AG04449 (cell line): ENCODE data around the gene COMMD1.
"Not testable (repeated sequence)": the region's sequence is repeated elsewhere in the genome, so short reads cannot be mapped to it uniquely, and the experiment has no call there.

Experiments used
- CTCF ChIA-PET: fragments of 350-600 bp; formaldehyde crosslinking; extraction: SDS; loops from one replicate; lab custom pipeline; 2021; ENCODE audit warnings: antibody characterized with exemption; lab: Yijun Ruan, JAX
- POLR2A ChIA-PET: fragments of 400-600, 350-600 bp; formaldehyde crosslinking; extraction: SDS; loops from one replicate; lab custom pipeline; 2020; ENCODE audit warnings: antibody characterized with exemption, inconsistent platforms; lab: Yijun Ruan, JAX
- DNase-seq: peaks from one replicate; pipeline ENCODE4 v3.0.0-alpha.2; 2010; ENCODE audit warnings: low read depth, low spot score
- H3K4me3 ChIP-seq: 2 replicates; pipeline ENCODE4 v1.5.1; 2011; ENCODE audit warnings: low read depth, mild to moderate bottlenecking, control low read depth, low read length
- TF ChIP-seq, protein P1 (sequence below): IDR thresholded peaks from one replicate; pipeline ENCODE4 v1.5.1; 2011; ENCODE audit warnings: mild to moderate bottlenecking, moderate library complexity, low read length, control low read depth, inconsistent platforms; ENCODE audit not compliant: insufficient read depth; ENCODE audit errors: missing control alignments

Gene COMMD1

DNA sequence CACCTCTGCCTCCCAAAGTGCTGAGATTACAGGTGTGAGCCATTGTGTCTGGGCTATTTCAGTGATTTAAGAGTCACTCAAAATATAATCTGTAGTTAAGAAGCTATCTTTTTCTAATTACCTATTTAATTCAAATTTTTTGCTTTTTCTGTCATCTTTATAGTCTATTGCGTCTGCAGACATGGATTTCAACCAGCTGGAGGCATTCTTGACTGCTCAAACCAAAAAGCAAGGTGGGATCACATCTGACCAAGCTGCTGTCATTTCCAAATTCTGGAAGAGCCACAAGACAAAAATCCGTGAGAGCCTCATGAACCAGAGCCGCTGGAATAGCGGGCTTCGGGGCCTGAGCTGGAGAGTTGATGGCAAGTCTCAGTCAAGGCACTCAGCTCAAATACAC lies 95.1 kb downstream of the COMMD1 start:
- TF ChIP-seq, protein P1, sequence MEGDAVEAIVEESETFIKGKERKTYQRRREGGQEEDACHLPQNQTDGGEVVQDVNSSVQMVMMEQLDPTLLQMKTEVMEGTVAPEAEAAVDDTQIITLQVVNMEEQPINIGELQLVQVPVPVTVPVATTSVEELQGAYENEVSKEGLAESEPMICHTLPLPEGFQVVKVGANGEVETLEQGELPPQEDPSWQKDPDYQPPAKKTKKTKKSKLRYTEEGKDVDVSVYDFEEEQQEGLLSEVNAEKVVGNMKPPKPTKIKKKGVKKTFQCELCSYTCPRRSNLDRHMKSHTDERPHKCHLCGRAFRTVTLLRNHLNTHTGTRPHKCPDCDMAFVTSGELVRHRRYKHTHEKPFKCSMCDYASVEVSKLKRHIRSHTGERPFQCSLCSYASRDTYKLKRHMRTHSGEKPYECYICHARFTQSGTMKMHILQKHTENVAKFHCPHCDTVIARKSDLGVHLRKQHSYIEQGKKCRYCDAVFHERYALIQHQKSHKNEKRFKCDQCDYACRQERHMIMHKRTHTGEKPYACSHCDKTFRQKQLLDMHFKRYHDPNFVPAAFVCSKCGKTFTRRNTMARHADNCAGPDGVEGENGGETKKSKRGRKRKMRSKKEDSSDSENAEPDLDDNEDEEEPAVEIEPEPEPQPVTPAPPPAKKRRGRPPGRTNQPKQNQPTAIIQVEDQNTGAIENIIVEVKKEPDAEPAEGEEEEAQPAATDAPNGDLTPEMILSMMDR: no peak
- ChIA-PET CTCF (interaction anchor here (0.6 to 2.6 kb wide), 6 partner anchors 11 to 775 kb away, joined by 3 to 11 read pairs (median 3); no protein-coding TSS in a partner anchor), POLR2A (no interaction called here)
- H3K4me3 ChIP-seq: no peak overlapping the region
- no peak for DNase-seq

GRCh38 chr2:62001431-62001830 lies 96.0 kb downstream of the COMMD1 start:
- no peak for DNase-seq
- TF ChIP-seq, protein P1: no peak
- ChIA-PET POLR2A (no interaction called here), CTCF (interaction anchor here (1.1 to 2.6 kb wide), 3 partner anchors 11 to 410 kb away, joined by 3 to 11 read pairs (median 9); no protein-coding TSS in a partner anchor)
- no peak overlapping the region for H3K4me3 ChIP-seq

- H3K4me3 ChIP-seq, POLR2A ChIA-PET, CTCF ChIA-PET, DNase-seq: not testable (repeated sequence)
Observed at GRCh38 chr2:62004428-62004827, 99.0 kb downstream of the COMMD1 start.

GRCh38 chr2:62007555-62007954 lies 102.1 kb downstream of the COMMD1 start:
- H3K4me3 ChIP-seq: no peak overlapping the region
- TF ChIP-seq, protein P1: no peak
- ChIA-PET POLR2A (interaction anchor here (0.5 kb wide), 1 partner anchor 23 kb away, joined by 3 read pairs; no protein-coding TSS in a partner anchor), CTCF (interaction anchor here (0.7 to 1.5 kb wide), 2 partner anchors 13 to 28 kb away, joined by 3 to 7 read pairs; no protein-coding TSS in a partner anchor)
- DNase-seq: no peak

DNA sequence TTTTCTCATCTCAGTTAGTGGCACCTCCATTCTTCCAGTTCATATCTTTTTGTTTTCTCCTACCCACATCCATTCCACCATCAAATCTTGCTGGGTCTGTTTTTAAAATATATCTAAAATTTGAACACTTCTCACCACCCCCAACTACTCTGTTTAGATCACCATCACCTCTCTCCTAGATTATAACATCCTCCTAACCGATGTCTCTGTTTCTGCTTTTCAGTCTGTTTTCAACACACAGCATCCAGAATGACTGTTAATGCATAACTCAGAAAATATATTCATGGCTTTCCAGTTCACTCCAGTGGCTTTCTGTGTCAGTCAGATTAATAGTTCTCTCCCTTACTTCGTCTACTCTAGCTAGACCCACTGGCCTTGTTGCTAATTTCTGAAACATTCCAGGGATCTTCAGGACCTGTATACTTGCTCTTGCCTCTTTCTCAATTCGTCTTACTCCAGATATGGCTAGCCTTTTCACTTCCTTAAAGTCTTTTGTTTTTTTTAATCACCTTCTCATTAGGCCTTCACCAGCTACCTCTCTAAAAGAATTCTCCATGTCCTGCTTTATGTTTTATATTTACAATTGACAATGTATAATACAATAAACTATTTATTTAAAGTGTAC lies 105.3 kb downstream of the COMMD1 start:
- ChIA-PET CTCF (no interaction called here), POLR2A (no interaction called here)
- DNase-seq: no peak
- H3K4me3 ChIP-seq: no peak overlapping the region
- TF ChIP-seq, protein P1: no peak

GRCh38 chr2:62013641-62014040 lies 108.2 kb downstream of the COMMD1 start:
- ChIA-PET POLR2A (no interaction called here), CTCF (interaction anchor here (1.3 kb wide), 1 partner anchor 12 kb away, joined by 3 read pairs; no protein-coding TSS in a partner anchor)
- DNase-seq: no peak
- TF ChIP-seq, protein P1: no peak
- no peak overlapping the region for H3K4me3 ChIP-seq
